Activated CD4-positive, alpha-beta T cell treated with anti-CD3 and anti-CD28 coated beads, Interleukin-2, Interleukin-6, amounts not matched to agents 100 ng/mL and 50 ng/mL, durations not matched to agents 16 hours and 8 hours (primary cell): ENCODE data around the gene EFNB2.

Experiments used
- DNase-seq: peaks from one replicate; pipeline ENCODE4 v3.0.0-alpha.2; 2020

Gene EFNB2

DNA sequence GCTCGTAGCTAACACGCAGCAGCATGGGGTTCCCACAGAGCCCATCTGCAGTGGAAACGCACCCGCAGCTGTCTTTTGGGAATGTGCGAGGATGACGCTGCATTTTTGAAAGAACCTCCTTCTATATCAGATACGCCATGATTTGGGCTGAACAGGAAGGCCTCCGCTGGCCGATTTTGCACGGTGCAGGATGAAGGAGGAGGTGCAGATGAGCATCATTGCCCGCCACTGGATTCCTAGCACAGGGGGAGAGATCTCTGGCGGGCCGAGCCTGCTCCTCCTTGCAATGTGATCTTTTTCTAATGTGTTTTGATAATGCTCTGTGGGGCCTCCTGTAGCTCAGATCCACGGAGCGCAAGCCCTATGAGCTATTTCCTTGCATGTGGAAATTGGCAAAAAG, 55.5 kb downstream of the EFNB2 start:
- DNase-seq: no peak

DNA sequence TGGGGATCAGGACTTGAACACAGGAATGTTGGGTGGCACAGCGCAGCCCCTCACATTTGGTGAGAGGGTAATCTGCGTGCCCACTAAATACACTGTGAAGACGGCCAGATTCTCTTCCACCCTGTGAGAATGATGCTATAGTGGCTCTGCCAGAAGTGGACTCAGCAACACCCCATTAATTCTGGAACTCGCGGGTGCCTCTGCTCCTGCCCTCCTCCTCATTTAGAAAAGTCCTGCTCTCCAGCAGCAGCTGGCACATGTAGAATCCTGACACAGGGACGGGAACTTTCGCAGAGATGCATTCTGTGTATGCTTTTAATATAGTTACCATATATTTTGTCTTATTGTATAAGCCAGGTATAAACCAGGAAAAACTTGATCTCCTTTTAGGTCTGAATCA, 57.3 kb downstream of the EFNB2 start:
- DNase-seq: no peak

DNA sequence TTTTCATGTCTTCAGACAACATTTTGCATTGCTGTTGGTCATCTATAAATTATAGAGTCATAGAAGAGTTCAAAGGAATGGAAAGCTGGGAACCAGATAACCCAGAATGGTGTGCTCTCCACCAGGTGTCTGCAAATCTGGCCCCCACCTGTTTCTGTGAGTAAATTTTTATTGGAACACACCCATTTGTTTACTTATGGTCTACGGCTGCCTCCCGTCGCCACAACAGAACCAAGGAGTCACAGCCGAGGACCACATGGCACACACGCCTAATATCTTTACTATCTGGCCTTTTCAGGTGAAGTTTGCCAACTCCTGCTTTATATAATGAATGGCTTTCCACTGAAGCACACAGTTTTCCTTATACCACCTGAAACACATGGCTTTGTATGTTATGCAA, 58.2 kb downstream of the EFNB2 start:
- DNase-seq: no peak

DNA sequence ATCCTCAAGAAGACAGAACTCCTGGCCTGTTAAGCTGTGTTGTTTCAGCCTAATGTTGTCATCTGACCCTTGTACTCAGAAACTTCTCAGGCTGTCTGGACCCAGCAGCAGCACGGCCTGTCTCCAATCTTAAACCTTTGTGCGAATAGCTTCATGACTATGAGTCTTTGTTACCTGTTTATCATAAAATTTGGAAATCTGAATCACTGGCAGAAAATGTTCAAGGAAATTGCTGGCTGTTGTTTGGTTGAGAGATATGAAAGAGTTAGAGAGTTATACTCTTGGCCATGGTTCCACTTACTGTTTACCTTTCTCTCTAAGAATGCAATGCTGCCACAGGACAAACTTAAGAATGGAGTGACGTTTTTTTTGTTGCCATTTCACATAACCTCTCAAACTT, 59.6 kb downstream of the EFNB2 start:
- no peak for DNase-seq

DNA sequence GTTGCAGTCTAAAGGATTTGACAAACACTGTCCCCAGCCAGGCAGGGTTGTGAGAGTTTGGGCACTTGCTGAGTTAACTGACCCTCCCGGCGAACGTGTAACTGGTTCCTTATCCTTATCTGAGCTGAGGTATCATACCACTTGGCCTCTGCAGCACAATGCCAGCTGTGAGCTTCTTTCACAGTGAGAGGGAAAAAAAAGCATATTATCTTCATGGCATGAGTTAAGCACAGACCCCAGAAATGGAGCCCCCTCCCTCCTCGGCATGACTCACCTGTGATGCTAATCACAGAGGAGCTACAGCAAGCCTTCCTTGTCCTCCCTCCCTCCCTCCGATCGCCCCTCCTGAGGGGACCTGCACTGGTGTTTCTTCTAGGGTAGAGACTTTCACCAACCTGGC, 60.5 kb downstream of the EFNB2 start:
- no peak for DNase-seq

DNA sequence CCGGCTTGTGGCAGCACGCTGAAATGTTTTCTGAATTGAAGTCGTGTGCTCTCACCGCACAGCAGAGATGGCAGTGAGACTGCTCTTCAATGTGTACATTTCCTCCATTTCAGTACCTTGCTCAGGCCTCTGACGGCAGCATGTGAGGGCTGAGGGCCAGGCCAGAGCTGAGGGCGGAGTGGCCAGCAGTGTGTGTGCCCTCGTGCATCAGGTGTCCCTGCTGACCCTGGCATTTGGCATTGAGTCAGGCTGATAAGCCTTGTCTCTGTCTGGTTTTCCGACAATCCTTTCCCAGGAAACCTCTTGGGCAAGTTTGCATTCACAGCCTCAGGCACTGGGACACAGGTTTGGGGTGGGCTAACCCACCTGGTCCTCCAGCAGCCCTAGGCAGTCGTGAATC, 62.3 kb downstream of the EFNB2 start:
- DNase-seq: no peak

DNA sequence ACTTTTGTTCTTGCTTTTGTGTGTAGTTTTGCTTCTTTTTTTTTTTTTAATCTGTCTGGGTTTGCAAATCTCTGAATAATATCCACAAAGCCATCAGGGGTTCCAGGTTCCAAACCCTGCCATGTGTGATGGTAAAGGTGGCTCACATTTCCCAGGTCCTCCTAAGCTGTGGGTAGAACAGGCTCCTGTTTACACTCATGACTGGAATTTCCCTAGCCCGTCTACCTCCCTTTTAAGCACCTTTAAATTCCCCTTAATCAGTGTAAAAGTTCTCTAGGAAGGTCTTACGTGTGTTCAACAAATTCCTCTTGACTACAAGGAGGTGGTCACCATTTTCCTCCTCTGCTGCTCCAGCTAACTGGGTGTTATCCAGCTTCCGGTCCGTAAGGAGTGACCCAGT, 62.8 kb downstream of the EFNB2 start:
- no peak for DNase-seq

DNA sequence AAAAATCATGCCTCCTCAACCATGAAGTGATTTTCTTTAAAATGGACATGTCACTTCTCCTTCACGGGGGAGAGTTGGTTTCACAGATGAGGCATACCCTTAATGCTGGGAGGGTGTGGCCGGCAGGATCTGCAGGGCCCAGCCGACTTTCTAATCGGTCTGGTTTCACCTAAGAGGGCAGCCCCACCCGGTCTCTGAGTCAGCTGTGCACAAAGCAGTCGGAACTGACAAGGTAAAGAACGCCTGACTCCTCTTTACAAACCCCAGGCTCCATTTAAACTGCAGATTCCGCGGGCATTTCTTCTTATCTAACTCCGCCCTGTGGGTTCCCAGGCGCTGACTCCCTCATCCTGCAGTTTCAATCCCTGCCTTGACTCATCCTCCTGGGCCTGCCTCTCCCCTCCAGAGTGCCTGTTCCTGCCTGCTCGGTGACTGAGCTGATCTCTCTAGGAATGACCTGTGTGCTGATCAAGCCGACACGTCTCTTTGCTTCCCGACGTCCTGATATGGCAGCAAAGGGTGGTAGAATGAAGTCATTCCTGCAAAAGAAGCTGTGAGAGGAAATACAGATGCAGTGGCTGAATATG, 63.4 kb downstream of the EFNB2 start:
- no peak for DNase-seq

DNA sequence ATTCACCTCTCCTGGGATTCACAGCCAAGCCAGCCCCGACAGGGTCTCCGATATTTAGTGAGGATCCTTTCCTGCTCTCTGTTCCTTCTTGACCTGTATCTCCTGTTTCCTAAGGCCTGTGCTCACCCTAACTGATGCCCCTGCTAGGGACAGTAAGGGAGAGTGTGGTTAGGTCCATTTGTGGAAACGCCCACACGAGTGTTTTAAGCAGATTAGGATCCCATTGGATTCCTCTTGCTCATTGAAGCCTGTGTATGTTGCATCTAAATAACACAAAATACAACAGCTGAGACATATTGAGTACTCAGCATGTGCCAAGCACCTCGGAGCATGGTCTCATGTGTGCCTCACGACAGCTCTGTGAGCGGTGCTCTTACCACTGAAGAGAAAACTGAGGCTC, 64.9 kb downstream of the EFNB2 start:
- no peak for DNase-seq

DNA sequence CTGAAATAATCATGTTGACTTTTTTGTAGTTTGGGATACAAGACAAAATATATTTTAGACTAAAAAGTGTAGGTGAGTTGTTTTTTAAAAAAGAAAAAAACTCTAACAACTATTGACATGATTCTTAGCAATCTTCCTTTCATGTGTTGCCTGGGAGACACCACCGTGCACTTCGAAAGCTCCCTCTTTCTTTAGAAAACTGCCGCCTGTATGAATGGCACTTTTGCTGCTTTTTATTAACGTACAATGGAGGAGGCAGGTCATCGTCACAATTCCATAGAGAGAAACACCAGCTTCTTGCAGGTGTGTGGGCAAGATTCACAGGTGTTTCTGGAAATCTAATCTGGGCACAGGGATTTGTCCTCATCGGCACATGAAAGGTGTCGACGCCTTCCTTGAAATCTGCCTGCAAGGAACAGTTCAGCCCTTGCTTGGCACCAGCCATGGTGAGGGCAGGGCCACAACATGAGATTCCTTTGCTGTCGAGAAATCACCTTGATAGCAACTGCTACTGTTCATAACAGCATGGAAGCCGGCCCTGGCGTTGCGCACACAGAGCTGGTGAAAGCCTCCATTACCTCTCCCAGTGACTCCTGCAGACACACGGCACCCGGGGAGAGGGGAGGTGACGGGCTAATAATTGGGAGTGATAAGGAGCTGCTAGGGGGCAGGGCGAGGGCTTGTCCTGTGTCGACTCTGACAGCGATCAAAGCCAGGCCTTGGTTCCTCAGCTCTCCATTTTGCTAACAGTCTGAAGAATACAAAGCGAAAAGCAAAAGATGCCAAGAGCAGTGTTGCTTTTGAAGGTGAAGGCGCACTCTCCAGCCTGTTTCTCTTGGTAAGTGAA, 66.5 kb downstream of the EFNB2 start:
- DNase-seq: no peak

DNA sequence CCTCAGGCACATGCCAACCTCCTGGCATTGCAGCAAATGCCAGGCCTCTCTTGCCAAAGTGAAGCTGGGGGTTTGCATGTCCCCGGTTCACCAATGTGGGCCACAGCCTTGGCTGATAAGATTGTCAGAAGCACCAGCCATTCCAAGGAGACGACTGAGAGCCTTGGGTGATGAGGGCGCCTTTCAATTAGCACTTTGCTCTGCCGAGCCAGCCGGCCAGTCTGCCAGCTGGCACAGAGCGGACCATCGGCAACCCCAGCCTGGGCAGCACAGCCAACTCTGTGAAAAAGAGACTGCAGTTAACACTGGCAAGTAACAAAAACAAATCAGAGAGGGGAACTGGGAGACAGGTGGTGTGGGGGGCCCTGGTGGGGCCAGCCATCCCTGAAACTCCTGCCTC, 67.3 kb downstream of the EFNB2 start:
- no peak for DNase-seq

DNA sequence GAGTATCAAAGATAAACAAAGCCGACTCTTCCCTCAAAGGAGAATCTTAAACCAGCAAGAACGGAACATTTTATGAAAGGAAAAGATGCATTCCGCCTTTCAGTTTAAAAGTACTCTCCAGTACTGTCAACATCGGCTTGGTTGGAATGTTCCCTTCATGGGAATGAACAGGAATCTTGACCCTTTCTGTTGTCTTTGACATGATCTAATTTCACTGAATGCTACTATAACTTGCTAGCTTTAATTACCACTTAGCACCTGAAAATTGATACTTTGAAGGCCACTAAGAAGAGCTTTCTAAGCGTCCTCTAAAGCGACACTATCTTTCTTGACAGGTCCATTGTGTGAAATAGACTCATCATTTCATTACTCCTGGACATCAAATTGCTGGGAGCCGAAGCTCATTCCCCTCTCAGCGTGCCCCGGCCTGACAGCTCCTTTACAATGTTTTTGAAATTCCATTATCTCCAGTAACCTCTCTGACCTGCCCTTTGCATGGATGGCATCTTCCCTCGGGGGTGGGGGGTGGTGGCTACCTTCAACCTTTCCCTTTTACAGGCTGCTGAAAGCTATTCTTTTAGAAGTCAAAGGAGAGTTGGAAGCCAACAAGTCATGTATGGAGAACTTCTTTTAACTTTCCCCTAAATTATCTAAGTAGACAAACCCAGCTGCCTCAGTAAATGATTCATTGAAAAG, 67.9 kb downstream of the EFNB2 start:
- no peak for DNase-seq

DNA sequence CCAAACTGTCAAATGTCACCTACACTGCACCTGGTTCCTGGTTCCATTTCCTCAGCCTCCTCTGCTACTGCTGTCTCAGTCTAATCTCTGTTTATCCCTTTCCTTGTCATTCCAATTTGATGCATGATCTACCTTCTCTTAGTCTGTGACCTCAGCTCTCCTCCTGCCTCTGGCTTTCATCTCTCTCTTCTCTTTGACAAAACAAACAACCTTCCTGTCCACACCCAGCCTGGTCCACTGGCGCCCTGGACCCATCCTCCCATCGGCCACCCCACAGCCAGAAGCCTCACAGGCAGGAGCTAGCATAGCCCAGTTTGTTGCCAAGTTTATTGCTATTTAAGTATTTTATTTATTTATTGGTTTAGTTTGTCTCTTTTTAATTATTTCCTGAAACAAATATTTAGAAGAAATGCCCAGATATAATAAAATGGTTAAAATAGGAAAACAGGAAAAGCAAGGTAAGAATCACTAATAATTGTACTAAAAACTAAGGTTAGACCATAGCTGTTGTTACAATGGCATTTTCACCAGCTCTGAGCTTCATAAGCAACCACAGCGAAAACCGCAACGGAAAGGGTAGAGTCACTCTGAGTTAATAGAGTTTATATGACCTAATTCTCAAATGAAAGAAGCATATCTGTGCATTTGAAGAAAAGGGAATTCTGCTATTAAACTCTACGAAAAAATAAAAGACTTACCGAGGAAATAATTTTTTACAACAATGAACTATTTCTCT, 68.6 kb downstream of the EFNB2 start:
- DNase-seq: no peak

DNA sequence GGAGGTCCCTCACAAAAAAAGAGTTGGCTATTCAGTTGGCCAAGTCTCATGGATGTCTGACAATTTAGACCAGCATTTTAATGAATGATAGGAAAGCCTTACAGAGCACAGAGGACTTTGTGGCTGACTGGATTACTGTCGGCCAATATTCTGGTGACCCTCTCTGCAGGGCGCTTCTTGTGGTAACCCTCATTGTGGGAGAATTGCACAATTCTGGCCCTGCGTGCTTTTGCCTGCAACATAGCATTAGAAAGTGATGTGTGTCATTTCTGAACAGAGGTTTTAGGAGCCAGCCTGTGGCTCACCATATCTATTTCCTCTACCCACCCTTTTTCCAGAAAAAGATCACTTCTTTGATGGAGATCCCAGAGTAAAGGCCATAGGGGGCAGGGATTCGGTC, 71.4 kb downstream of the EFNB2 start:
- no peak for DNase-seq

DNA sequence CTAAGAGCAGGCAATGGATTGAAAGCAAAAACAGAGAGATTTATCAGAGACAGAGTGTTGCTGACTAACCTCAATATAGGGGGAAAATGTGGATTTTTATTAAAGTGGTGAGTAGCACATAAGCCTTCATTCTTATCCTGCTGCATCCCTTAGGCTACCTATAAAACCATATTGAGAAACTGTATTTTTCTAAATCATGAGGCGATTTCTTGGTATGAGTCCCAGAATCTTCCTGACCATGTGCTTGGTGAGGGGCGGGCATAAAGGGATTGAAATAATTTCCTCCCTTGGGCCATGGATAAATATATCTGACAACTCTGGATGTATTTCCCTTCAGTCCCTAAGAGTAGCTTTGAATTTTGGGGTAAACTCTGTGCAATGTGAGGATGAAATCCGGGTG, 72.8 kb downstream of the EFNB2 start:
- DNase-seq: no peak

DNA sequence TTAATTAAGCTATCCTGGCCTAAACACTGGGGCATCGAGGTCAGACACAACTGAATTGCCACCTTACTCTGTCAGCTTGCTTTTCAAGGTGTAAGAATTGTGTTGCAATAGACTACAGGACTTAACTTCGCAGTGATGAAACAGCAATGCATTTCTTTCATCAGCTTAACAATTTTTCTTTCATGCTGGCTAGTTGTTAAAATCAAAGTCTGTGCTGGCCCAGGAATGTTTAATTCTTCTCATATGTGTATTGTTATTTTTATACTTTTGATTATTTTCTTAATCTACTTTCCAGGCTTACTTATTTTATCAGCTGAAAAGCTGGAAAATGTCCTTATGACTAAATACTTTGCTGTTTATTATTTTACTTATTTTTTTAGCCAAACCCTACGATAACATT, 79.7 kb downstream of the EFNB2 start:
- no peak for DNase-seq

DNA sequence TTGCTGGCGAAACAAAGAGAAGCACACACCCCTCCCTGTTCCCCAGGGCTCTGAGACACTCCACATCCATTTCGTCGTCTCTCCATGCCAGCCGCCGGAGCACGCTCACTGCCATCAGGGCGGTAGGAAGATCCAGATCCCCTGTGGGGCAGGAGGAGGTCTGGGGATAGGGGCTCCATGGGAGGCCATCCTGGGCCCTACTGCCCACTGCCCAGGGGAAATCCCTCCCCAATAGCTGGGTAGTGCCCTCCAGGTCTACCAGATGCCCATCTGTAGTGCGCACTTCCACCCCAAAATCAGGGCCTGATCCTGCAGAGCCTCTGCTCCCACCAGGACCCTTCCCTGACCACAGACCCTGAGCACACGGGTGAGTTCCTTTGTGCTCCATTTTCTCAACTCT, 80.3 kb downstream of the EFNB2 start:
- no peak for DNase-seq

DNA sequence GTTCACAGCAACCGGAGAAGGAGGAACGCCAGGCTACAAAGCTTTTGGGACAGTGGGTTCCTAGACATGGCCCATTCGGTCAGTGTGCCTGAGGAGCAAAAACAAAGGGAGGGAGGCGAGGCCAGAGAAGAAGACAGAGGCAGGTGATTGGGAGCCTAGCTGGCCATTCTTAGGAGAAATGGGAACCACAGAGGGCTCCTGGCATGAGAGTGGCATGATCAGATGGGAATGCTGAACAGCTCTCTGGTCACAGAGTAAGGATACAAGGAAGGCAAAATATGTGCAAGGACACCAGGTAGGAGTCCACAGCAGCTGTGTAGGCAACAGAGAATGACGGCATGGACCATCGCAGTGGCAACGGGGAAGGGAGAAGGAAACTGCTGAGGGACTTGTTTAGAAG, 82.4 kb downstream of the EFNB2 start:
- no peak for DNase-seq

DNA sequence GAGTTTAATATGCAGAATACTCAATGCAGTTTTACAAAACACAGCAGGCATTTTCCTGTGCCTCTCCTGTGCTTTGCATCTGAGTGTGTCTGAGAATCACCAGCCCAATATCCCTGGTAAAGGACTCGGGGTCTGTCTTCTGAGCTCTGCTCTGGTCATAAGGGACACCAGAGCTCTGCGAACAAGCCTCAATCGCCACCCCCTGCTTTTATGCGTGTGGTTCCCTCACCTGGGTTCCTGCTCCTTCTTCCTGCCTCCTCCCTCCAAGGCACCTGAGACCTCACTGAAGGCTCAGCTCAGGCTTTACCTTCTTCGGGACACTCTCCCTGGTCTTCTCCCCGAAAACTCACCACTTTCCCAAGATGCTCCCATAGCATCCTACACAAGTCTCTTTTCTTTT, 84.5 kb downstream of the EFNB2 start:
- no peak for DNase-seq

DNA sequence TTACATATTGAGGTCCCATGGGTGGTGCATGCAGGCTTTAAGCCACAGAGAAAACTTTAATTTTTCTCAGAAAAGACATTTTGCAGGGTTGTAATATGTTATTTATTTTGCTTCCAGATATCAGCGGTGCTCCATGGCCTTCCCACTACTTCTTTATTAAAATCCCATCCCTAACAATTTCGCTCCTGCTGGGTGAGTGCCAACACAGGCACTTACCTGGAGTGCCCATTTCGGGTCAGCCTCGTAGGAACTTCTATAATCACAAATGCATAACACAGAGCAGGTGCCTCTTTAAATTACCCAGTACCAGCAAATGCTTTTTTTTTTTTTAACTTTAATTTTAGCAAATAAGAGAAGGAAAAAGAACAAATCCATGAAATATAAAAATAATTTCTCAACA, 86.4 kb downstream of the EFNB2 start:
- no peak for DNase-seq

DNA sequence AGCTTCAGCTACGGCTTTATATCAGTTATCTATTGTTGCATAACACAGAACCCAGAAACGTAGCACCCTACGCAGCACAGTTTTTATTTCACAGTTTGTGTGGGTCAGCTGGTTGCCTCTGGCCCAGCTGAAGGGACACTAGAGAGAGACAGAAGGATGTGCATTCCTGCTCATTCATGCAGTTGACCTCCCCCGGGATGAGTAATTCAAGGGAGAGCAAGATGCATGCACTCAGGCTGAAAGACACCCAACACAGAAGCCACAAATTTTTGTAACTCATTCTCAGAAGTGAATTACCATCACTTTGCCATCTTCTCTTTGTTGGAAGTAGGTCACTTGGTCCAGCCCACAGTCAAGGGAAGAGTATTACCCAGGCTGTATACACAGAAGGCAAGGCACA, 89.5 kb downstream of the EFNB2 start:
- no peak for DNase-seq

DNA sequence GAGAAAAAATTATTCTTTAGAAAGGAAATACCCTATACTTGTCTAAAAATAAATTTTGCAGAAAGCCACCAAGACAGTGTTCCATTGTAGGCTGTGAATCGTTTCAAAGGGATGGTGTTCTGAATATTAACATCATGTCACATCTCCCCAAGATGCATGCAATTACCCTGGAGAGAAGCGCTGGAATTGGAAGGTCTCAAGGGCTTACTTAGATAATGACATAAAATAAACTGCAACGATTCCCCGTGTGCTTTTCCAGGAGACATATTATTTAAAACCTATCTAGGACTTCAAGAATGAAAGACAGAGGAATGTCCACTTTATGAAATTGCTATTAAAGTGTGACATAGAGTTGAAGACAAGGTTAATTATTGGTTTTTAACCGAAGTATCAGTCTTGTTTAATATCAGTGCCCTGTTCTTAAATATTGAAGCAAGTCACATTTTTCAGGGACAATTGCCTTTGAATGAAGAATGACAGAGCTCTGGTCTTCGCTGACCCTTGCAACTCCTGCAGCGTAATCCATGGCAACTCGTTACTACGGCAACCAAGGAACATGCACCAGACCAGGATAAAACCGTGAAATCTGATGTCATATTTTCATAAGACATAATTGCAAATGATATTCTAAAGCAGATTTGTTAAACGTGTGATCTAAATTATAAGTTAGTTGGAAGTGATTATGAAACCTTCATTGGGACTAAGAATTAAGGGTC, 91.7 kb downstream of the EFNB2 start:
- DNase-seq: no peak

DNA sequence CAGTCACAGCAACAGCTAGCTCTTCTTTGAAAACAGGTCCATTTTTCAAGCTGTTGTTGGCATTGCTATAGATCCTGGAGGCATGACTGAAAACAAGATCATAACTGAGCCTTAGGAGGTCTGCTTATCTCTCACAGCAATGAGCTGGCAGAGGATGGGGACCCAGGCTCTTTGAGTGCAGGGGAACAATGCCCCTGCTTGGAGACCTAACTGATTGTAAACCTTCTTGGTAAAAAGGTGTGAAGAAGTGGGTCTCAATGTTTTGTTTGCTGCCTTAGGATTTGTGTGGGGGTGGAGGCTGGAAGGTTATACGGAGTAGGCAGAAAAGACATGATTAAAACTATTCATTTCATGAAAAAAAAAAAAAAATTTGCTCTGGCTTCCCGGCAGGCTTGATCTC, 94.6 kb downstream of the EFNB2 start:
- no peak for DNase-seq
